WERI-Rb-1 (cell line): Measurements from ENCODE around the gene FNDC1.

Source experiments
- DNase-seq: peaks from one replicate; pipeline ENCODE4 v3.0.0-alpha.2; 2020
- H3K27ac ChIP-seq: fragments of 250-450 bp; sonication (Bioruptor Pico); 2 replicates; pipeline ENCODE4 v1.5.1; 2020; ENCODE audit warnings: mild to moderate bottlenecking, moderate library complexity
- H3K27me3 ChIP-seq: fragments of 250-450 bp; sonication (Bioruptor Pico); 2 replicates; pipeline ENCODE4 v1.5.1; 2021; ENCODE audit warnings: mild to moderate bottlenecking, low read depth, moderate library complexity; ENCODE audit not compliant: insufficient read depth, severe bottlenecking
- H3K36me3 ChIP-seq: fragments of 250-450 bp; sonication (Bioruptor Pico); 2 replicates; pipeline ENCODE4 v1.5.1; 2020; ENCODE audit warnings: mild to moderate bottlenecking, moderate library complexity
- H3K4me3 ChIP-seq: 2 replicates; pipeline ENCODE4 v1.5.1; 2011; ENCODE audit warnings: low read depth, mild to moderate bottlenecking, control low read depth, low read length
- H3K9me3 ChIP-seq: fragments of 250-450 bp; sonication (Bioruptor Pico); 2 replicates; pipeline ENCODE4 v1.5.1; 2021; ENCODE audit warnings: mild to moderate bottlenecking, moderate library complexity; ENCODE audit not compliant: severe bottlenecking
- TF ChIP-seq, protein P1 (sequence below): IDR thresholded peaks from 2 replicates; pipeline ENCODE4 v1.5.1; 2011; ENCODE audit warnings: low read depth, mild to moderate bottlenecking, control low read depth, inconsistent platforms, low read length

FNDC1 gene

DNA sequence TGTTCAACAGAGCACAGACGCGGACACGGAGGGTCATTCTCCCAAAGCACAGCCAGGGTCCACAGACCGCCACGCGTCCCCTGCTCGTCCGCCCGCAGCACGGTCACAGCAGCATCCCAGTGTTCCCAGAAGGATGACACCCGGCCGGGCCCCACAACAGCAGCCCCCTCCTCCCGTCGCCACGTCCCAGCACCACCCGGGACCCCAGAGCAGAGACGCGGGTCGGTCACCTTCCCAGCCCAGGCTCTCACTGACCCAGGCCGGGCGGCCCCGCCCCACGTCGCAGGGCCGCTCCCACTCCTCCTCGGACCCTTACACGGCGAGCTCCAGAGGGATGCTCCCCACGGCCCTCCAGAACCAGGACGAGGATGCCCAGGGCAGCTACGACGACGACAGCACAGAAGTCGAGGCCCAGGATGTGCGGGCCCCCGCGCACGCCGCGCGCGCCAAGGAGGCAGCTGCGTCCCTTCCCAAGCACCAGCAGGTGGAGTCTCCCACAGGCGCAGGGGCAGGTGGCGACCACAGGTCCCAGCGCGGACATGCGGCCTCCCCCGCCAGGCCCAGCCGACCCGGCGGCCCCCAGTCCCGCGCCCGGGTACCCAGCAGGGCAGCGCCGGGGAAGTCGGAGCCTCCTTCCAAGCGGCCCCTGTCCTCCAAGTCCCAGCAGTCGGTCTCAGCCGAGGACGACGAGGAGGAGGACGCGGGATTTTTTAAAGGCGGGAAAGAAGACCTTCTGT lies 64.3 kb downstream of the FNDC1 start:
- TF ChIP-seq, protein P1, sequence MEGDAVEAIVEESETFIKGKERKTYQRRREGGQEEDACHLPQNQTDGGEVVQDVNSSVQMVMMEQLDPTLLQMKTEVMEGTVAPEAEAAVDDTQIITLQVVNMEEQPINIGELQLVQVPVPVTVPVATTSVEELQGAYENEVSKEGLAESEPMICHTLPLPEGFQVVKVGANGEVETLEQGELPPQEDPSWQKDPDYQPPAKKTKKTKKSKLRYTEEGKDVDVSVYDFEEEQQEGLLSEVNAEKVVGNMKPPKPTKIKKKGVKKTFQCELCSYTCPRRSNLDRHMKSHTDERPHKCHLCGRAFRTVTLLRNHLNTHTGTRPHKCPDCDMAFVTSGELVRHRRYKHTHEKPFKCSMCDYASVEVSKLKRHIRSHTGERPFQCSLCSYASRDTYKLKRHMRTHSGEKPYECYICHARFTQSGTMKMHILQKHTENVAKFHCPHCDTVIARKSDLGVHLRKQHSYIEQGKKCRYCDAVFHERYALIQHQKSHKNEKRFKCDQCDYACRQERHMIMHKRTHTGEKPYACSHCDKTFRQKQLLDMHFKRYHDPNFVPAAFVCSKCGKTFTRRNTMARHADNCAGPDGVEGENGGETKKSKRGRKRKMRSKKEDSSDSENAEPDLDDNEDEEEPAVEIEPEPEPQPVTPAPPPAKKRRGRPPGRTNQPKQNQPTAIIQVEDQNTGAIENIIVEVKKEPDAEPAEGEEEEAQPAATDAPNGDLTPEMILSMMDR: no peak
- no peaks in the 10 kb centered on the region for H3K9me3 ChIP-seq
- H3K4me3 ChIP-seq: no peak overlapping the region
- H3K27ac ChIP-seq: no peak overlapping the region
- H3K36me3 ChIP-seq: no peaks in the 10 kb centered on the region
- peaks cover 58% of the 10 kb centered on the region for H3K27me3 ChIP-seq
- no peak for DNase-seq

DNA sequence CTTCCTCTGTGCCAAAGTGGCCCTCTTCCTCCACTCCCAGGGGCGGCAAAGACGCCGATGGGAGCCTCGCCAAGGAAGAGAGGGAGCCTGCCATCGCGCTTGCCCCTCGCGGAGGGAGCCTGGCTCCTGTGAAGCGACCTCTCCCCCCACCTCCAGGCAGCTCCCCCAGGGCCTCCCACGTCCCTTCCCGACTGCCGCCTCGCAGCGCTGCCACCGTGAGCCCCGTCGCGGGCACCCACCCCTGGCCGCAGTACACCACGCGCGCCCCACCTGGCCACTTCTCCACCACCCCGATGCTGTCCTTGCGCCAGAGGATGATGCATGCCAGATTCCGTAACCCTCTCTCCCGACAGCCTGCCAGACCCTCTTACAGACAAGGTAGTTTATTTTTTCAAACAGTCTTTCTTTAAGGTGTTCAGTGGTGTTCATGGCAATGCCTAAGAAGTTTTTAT lies 64.9 kb downstream of the FNDC1 start:
- H3K9me3 ChIP-seq: no peaks in the 10 kb centered on the region
- TF ChIP-seq, protein P1: no peak
- no peak overlapping the region for H3K4me3 ChIP-seq
- no peaks in the 10 kb centered on the region for H3K36me3 ChIP-seq
- H3K27me3 ChIP-seq: peaks cover 58% of the 10 kb centered on the region
- no peak for DNase-seq
- H3K27ac ChIP-seq: no peak overlapping the region

DNA sequence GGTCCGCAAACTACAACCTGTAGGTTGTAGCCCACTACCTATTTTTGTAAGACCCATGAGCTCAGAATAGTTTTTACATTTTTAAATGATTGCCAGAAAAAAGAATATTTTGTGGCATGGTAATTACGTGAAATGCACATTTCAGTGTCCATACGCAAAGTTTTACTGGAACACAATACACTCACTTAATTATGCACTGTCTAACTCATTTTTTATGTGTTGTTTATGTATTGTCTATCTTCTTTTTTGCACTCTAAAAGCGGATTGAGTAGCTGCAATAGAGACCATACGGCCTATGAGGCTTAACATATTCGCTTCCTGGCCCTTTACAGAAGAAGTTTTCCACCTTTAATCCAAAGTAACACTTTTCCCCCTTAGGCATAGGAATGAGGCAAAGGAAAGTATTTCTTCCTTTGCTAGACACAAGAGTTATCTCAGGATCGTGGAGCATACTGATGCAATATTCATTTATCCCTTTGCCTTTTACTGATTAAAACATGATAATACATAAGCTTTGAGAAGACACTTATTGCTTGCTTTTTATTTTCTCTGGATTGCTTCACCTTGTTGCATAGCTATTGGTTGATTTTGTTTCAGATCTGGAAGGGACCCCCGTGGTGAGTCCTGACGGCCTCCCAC lies 69.8 kb downstream of the FNDC1 start:
- no peak overlapping the region for H3K4me3 ChIP-seq
- H3K27ac ChIP-seq: no peak overlapping the region
- H3K27me3 ChIP-seq: peaks cover 53% of the 10 kb centered on the region
- TF ChIP-seq, protein P1: no peak
- no peak for DNase-seq
- H3K36me3 ChIP-seq: no peaks in the 10 kb centered on the region
- H3K9me3 ChIP-seq: no peaks in the 10 kb centered on the region

DNA sequence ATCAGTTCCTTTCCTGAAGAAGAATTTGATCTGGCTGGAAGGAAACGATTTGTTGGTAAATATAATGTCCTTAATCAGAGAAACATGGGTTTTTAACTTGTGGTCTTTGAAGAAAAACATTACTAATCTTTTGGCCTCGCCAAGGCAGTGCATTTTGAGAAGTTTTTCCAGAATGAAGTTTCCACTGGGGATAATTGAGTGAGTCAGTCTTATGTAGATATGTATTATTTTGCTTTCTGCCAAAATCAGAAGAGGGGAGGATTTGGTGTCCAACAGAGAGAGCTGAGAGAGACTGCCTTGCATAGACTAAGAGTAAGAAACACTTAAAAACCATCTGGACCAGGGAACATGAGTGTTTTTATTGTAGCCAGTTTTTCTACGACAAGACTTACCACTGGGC lies 79.9 kb downstream of the FNDC1 start:
- DNase-seq: no peak
- Histone ChIP-seq H3K9me3 (no peaks in the 10 kb centered on the region), H3K27ac (no peak overlapping the region), H3K4me3 (no peak overlapping the region), H3K36me3 (no peaks in the 10 kb centered on the region), H3K27me3 (peaks cover 36% of the 10 kb centered on the region)
- TF ChIP-seq, protein P1: no peak

DNA sequence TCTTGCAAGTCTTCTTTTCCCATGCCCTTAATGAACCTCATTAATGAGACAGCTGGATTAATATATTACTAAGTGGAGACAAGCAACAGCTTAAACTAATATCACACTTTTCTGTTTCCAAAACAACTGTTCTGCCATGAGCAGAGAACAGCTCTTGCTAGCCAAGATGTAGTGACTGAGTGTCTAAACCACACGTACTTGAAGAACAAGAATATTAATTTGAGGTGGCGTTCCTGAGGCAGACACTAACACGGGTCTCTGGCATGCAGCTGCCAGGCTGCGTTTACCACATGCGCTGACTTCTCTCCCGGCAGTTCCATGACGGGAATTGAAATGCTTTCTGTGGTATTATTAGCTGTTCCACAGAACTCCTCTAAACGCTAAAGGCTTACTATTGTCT lies 80.6 kb downstream of the FNDC1 start:
- H3K9me3 ChIP-seq: no peaks in the 10 kb centered on the region
- TF ChIP-seq, protein P1: no peak
- no peaks in the 10 kb centered on the region for H3K36me3 ChIP-seq
- H3K27ac ChIP-seq: no peak overlapping the region
- H3K27me3 ChIP-seq: peaks cover 36% of the 10 kb centered on the region
- no peak overlapping the region for H3K4me3 ChIP-seq
- DNase-seq: no peak
